HCT116 (cell line): ENCODE results near the gene HEPH. TPM values are rescaled to one million over a fixed set of nuclear protein-coding genes. Genes with fewer than 3 reads are reported as not detected.
"Not testable (repeated sequence)": the region's sequence is repeated elsewhere in the genome, so short reads cannot be mapped to it uniquely, and the experiment has no call there.

Experiments
- ATAC-seq: fragments of 200-7000 bp; cut with Tn5 transposase; 2 replicates; pipeline ENCODE4 v1.9.1; 2020; ENCODE audit warnings: mild to moderate bottlenecking, moderate library complexity
- Bru-seq: library from RNA; stranded (reverse); fragments of 400-500 nt; gene quantifications from one replicate; lab custom pipeline; 2021; lab: Mats Ljungman, UMichigan
- BruChase-seq, 2 experiments: library from RNA; stranded (reverse); fragments of 400-500 nt; gene quantifications; one replicate each; lab custom pipeline; 2021; lab: Mats Ljungman, UMichigan
- BruUV-seq: library from RNA; stranded (reverse); fragments of 400-500 nt; replicated peaks from 2 replicates; lab custom pipeline; 2021; lab: Mats Ljungman, UMichigan
- CTCF ChIA-PET: fragments of 300-600 bp; sonication (Branson Sonifier 250); formaldehyde crosslinking; loops from one replicate; lab custom pipeline; 2021; ENCODE audit warnings: antibody characterized with exemption; lab: Charles Lee
- POLR2A ChIA-PET: fragments of 300-600, 350-600 bp; sonication (Branson Sonifier 250); formaldehyde crosslinking; loops from one replicate; lab custom pipeline; 2021; ENCODE audit warnings: antibody characterized with exemption; lab: Charles Lee
- RAD21 ChIA-PET, 2 experiments: fragments of 300-600 bp; sonication (Branson Sonifier 250); formaldehyde crosslinking; loops; one replicate each; lab custom pipeline; 2023; ENCODE audit warnings: low total read pairs in 2 of 2; ENCODE audit not compliant: uncharacterized antibody in 2 of 2, unreplicated experiment in 2 of 2, low non-redundant PET in 1 of 2; lab: Charles Lee
- DNase-seq: peaks from one replicate; pipeline ENCODE4 v3.0.0-alpha.2; 2010; ENCODE audit warnings: low read depth, low spot score
- H2AFZ ChIP-seq: fragments of 200-600 bp; shearing (Covaris generic), sonication (generic); 2 replicates; pipeline ENCODE4 v1.6.1; 2017; ENCODE audit warnings: low read depth, mixed run types, mixed read lengths, antibody characterized with exemption, low read length; ENCODE audit not compliant: poor library complexity, severe bottlenecking
- H3K27ac ChIP-seq: 2 replicates; pipeline ENCODE4 v1.5.1; 2012; ENCODE audit warnings: low read depth, low read length
- H3K27me3 ChIP-seq: fragments of 200-600 bp; sonication (generic); 2 replicates; pipeline ENCODE4 v1.6.1; 2016; ENCODE audit warnings: mixed run types, low read length, mixed read lengths; ENCODE audit not compliant: insufficient read depth
- H3K36me3 ChIP-seq, 2 experiments: fragments of 200-500 bp in 1 of 2; fragments of 200-600 bp in 1 of 2; sonication (Bioruptor generic) in 1 of 2; sonication (generic) in 1 of 2; 2 replicates each; pipeline versions ENCODE4 v1.5.1 to v1.6.1; 2014 to 2016; ENCODE audit warnings: low read length in 2 of 2, inconsistent platforms in 1 of 2, mixed read lengths in 1 of 2, mixed run types in 1 of 2; ENCODE audit not compliant: insufficient read depth in 2 of 2, control insufficient read depth in 1 of 2
- H3K4me1 ChIP-seq, 2 experiments: fragments of 200-600 bp in 1 of 2; sonication (generic) in 1 of 2; 2 replicates each; pipeline versions ENCODE4 v1.5.1 to v1.6.1; 2012 to 2017; ENCODE audit warnings: low read length in 2 of 2, inconsistent platforms in 1 of 2, mild to moderate bottlenecking in 1 of 2, mixed read lengths in 1 of 2, mixed run types in 1 of 2, moderate library complexity in 1 of 2; ENCODE audit not compliant: insufficient read depth in 2 of 2, control insufficient read depth in 1 of 2
- H3K4me2 ChIP-seq: fragments of 200-600 bp; sonication (generic); 2 replicates; pipeline ENCODE4 v1.6.1; 2017; ENCODE audit warnings: mixed run types, low read length, mixed read lengths
- H3K4me3 ChIP-seq, 2 experiments: fragments of 200-600 bp in 1 of 2; sonication (generic) in 1 of 2; replicated peaks in 1 of 2; 2 replicates each; pipeline ENCODE4 v1.5.1; 2011 to 2016; ENCODE audit warnings: low read length in 2 of 2, control low read depth in 1 of 2, low read depth in 1 of 2, mild to moderate bottlenecking in 1 of 2, mixed read lengths in 1 of 2, mixed run types in 1 of 2
- H3K79me2 ChIP-seq: fragments of 200-600 bp; sonication (generic); 2 replicates; pipeline ENCODE4 v1.6.1; 2017; ENCODE audit warnings: mild to moderate bottlenecking, mixed run types, low read length, moderate library complexity, mixed read lengths; ENCODE audit not compliant: insufficient read depth
- H3K9ac ChIP-seq: fragments of 200-600 bp; sonication (generic); 2 replicates; pipeline ENCODE4 v1.6.1; 2016; ENCODE audit warnings: low read length, mixed read lengths
- H3K9me2 ChIP-seq: fragments of 200-600 bp; sonication (generic), shearing (Covaris generic); 2 replicates; pipeline ENCODE4 v1.6.1; 2017; ENCODE audit warnings: mixed run types, mild to moderate bottlenecking, moderate library complexity; ENCODE audit not compliant: insufficient read depth
- H3K9me3 ChIP-seq, 2 experiments: fragments of 200-500 bp in 1 of 2; fragments of 200-600 bp in 1 of 2; sonication (Bioruptor generic) in 1 of 2; sonication (generic) in 1 of 2; 2 replicates each; pipeline ENCODE4 v1.6.1; 2014 to 2017; ENCODE audit warnings: low read length in 2 of 2, mixed read lengths in 2 of 2, inconsistent platforms in 1 of 2, low read depth in 1 of 2, mild to moderate bottlenecking in 1 of 2, mixed run types in 1 of 2, moderate library complexity in 1 of 2; ENCODE audit not compliant: control insufficient read depth in 1 of 2, insufficient read depth in 1 of 2
- H4K20me1 ChIP-seq: fragments of 200-600 bp; sonication (generic), shearing (Covaris generic); 2 replicates; pipeline ENCODE4 v1.6.1; 2017; ENCODE audit warnings: mixed run types, mild to moderate bottlenecking, moderate library complexity; ENCODE audit not compliant: insufficient read depth
- POLR2AphosphoS5 ChIP-seq: IDR thresholded peaks from 2 replicates; pipeline ENCODE4 v1.6.1; 2011; ENCODE audit warnings: mild to moderate bottlenecking, low read depth, low read length, moderate library complexity
- SP1 ChIP-seq: IDR thresholded peaks from 2 replicates; pipeline ENCODE4 v1.6.1; 2012; ENCODE audit warnings: low read depth
- intact Hi-C: fragments of 100-400 bp; cut with micrococcal nuclease; formaldehyde crosslinking; loops from 2 replicates; pipeline ENCODE4 v1.10.0; 2022
- long read RNA-seq: library from polyadenylated mRNA; unstranded; transcript quantifications from one replicate; pipeline ENCODE4 v2.0.0, GENCODE V29; 2021; ENCODE audit not compliant: unreplicated experiment
- polyA plus RNA-seq: library from polyadenylated mRNA; unstranded; fragments of >200 nt; gene quantifications from 2 replicates; pipeline ENCODE4 v1.2.1, GENCODE V29; 2012; ENCODE audit warnings: missing spikeins
- total RNA-seq: library from RNA; stranded (reverse); gene quantifications from one replicate; pipeline ENCODE4 v1.2.1, GENCODE V29; 2021; ENCODE audit not compliant: unreplicated experiment

Gene HEPH, protein sequence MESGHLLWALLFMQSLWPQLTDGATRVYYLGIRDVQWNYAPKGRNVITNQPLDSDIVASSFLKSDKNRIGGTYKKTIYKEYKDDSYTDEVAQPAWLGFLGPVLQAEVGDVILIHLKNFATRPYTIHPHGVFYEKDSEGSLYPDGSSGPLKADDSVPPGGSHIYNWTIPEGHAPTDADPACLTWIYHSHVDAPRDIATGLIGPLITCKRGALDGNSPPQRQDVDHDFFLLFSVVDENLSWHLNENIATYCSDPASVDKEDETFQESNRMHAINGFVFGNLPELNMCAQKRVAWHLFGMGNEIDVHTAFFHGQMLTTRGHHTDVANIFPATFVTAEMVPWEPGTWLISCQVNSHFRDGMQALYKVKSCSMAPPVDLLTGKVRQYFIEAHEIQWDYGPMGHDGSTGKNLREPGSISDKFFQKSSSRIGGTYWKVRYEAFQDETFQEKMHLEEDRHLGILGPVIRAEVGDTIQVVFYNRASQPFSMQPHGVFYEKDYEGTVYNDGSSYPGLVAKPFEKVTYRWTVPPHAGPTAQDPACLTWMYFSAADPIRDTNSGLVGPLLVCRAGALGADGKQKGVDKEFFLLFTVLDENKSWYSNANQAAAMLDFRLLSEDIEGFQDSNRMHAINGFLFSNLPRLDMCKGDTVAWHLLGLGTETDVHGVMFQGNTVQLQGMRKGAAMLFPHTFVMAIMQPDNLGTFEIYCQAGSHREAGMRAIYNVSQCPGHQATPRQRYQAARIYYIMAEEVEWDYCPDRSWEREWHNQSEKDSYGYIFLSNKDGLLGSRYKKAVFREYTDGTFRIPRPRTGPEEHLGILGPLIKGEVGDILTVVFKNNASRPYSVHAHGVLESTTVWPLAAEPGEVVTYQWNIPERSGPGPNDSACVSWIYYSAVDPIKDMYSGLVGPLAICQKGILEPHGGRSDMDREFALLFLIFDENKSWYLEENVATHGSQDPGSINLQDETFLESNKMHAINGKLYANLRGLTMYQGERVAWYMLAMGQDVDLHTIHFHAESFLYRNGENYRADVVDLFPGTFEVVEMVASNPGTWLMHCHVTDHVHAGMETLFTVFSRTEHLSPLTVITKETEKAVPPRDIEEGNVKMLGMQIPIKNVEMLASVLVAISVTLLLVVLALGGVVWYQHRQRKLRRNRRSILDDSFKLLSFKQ
- 0.44 TPM for total RNA-seq
- 0.54 and 0.77 TPM in 2 replicates for polyA plus RNA-seq
- Bru-seq, nascent RNA, result percentile 18 among the genes with signal in this experiment
- BruChase-seq, experiment 1, labeled RNA remaining after a 6-hour chase, result percentile 14 among the genes with signal in this experiment
- percentile 17 among the genes with signal in this experiment for BruChase-seq, experiment 2, labeled RNA remaining after a 2-hour chase
- long read RNA-seq, partial matches to known transcripts, result 0 of 1 reads
- long read RNA-seq, other reads (novel, unspliced or antisense), result 1 of 1 reads

DNA sequence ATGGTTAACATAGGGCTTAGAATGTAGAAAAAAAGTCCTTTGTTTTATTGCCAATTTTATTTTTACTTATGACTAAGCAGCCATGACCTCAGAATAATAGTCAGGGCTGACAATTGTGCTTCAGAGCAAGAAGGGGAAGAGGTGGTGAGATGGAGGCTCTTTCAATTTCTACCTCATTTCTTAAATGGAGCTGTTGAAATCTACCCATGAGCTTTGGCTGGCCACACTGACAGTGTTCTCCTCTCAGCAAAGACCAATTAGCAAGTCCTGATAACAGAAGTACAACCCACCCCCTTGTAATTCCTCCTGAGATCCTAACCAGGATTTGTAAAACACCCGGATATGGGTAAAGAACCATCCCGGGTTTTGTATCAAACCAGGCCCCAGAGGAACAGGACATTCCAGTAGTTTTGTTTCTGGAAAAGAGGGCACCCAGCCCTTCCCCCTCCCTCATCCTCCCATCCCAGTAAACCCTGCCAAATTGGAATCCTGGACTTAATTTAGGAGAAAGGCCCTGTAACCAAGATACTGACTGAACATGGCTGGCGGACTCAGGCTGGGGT is at the start of gene HEPH:
Gene HEPH, plus strand, starts transcription at position 399 of the 563 bp plus-strand sequence. CDS start 6,324 bp downstream, outside the sequence.
- Histone ChIP-seq H3K4me3 (no peak within 1 kb of the TSS), H4K20me1 (no peaks in the 10 kb centered on the region), H2AFZ (no peak within 1 kb of the TSS), H3K4me1 (no peaks in the 10 kb centered on the region), H3K79me2 (no peaks in the 10 kb centered on the region), H3K9ac (no peak within 1 kb of the TSS), H3K4me2 (no peak within 1 kb of the TSS), H3K27me3 (no peaks in the 10 kb centered on the region)
- ATAC-seq, result no peak
- DNase-seq, result no peak
- no TSS peak for BruUV-seq
- RAD21 ChIA-PET, result no interaction called here
- TF ChIP-seq SP1 (peak; percentile 16; the same call in 1 of the 2 replicates), POLR2AphosphoS5 (no peak)
- TF ChIP-seq, all 23 proteins: peak for 1
- intact Hi-C loops, result no loop called here
- no peaks in the 10 kb centered on the region for H3K9me2 ChIP-seq
- CTCF ChIA-PET, result no interaction called here
- H3K36me3 ChIP-seq, result no peaks in the 10 kb centered on the region
- POLR2A ChIA-PET, result no interaction called here
- no peak within 1 kb of the TSS for H3K27ac ChIP-seq
- no peaks in the 10 kb centered on the region for H3K9me3 ChIP-seq

DNA sequence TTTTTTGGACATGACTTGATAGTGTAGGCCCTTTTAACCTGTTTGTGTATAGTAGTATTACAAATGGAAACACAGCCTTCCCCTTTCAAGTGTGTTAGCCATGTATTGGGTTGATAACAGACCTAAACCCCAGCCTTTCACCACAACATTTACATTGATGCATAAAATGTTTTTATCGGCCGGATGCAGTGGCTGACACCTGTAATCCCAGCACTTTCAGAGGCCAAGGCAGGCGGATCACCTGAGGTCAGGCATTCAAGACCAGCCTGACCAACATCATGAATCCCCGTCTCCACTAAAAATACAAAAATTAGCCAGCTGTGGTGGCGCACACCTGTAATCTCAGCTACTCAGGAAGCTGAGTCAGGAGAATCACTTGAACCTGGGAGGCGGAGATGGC is 45.3 kb upstream of the HEPH start:
- ATAC-seq, POLR2A ChIA-PET: not testable (repeated sequence)

DNA sequence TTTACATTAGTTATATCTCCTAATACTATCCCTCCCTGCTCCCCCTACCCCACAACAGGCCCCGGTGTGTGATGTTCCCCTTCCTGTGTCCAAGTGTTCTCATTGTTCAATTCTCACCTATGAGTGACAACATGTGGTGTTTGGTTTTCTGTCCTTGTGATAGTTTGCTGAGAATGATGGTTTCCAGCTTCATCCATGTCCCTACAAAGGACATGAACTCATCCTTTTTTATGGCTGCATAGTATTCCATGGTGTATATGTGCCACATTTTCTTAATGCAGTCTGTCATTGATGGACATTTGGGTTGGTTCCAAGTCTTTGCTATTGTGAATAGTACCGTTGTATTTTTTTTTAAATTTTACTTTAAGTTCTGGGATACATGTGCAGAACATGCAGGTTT is 42.7 kb upstream of the HEPH start:
- H3K27ac ChIP-seq, CTCF ChIA-PET, H2AFZ ChIP-seq, H3K4me2 ChIP-seq, RAD21 ChIA-PET, H3K4me3 ChIP-seq, POLR2A ChIA-PET, H3K4me1 ChIP-seq, ATAC-seq, H3K36me3 ChIP-seq, H3K9ac ChIP-seq, H3K9me3 ChIP-seq, H3K79me2 ChIP-seq, H4K20me1 ChIP-seq, BruUV-seq, H3K9me2 ChIP-seq, H3K27me3 ChIP-seq, DNase-seq, intact Hi-C loops: not testable (repeated sequence)

More for the DNA sequence above, 45.3 kb upstream of the HEPH start:
- CTCF ChIA-PET, H3K27ac ChIP-seq, H3K4me2 ChIP-seq, H2AFZ ChIP-seq, H3K79me2 ChIP-seq, H3K4me3 ChIP-seq, H3K9me2 ChIP-seq, BruUV-seq, DNase-seq, intact Hi-C loops, H3K4me1 ChIP-seq, H4K20me1 ChIP-seq, RAD21 ChIA-PET, H3K9me3 ChIP-seq, H3K36me3 ChIP-seq, H3K9ac ChIP-seq, H3K27me3 ChIP-seq: not testable (repeated sequence)
